HUES64 (cell line): ENCODE measurements around the gene POLE4.

ENCODE experiments used
- H3K27ac ChIP-seq: 2 replicates; pipeline ENCODE4 v1.7.0; 2013; ENCODE audit warnings: low read depth, low read length, inconsistent platforms
- H3K27me3 ChIP-seq: 2 replicates; pipeline ENCODE4 v1.6.1; 2013; ENCODE audit warnings: mild to moderate bottlenecking, low read length; ENCODE audit not compliant: insufficient read depth
- H3K36me3 ChIP-seq: 2 replicates; pipeline ENCODE4 v1.6.1; 2013; ENCODE audit warnings: mild to moderate bottlenecking, low read length; ENCODE audit not compliant: insufficient read depth
- H3K4me1 ChIP-seq: 2 replicates; pipeline ENCODE4 v1.6.1; 2013; ENCODE audit warnings: mild to moderate bottlenecking, low read length, moderate library complexity; ENCODE audit not compliant: insufficient read depth
- H3K4me3 ChIP-seq: 2 replicates; pipeline ENCODE4 v1.5.1; 2013; ENCODE audit warnings: mild to moderate bottlenecking, low read length, moderate library complexity
- H3K9ac ChIP-seq: 2 replicates; pipeline ENCODE4 v1.6.1; 2013; ENCODE audit warnings: mild to moderate bottlenecking, low read depth, low read length
- H3K9me3 ChIP-seq: 2 replicates; pipeline ENCODE4 v1.6.1; 2013; ENCODE audit warnings: low read depth, low read length; ENCODE audit not compliant: insufficient read depth
- WGBS: fragments of 150-250, 120-280 bp; methylation state at CpG from one replicate; pipeline ENCODE4 v1.1.7; 2013; ENCODE audit warnings: missing lambda C conversion rate; 5-methylcytosine and 5-hydroxymethylcytosine counted together

The POLE4 gene

GRCh38 chr2:74924463-74925265, 33.8 kb upstream of the POLE4 start:
- no peak overlapping the region for H3K4me3 ChIP-seq
- WGBS = 92% methylated on average over 11 of the region's 11 CpGs
- no peaks in the 10 kb centered on the region for H3K36me3 ChIP-seq
- no peak overlapping the region for H3K27ac ChIP-seq
- no peaks in the 10 kb centered on the region; the same call in 1 of the 2 replicates for H3K27me3 ChIP-seq
- H3K4me1 ChIP-seq = no peaks in the 10 kb centered on the region; the same call in 1 of the 2 replicates
- no peak overlapping the region for H3K9ac ChIP-seq
- no peaks in the 10 kb centered on the region for H3K9me3 ChIP-seq

GRCh38 chr2:74925361-74925786, 33.1 kb upstream of the POLE4 start:
- Histone ChIP-seq H3K9ac (no peak overlapping the region), H3K36me3 (no peaks in the 10 kb centered on the region), H3K9me3 (no peaks in the 10 kb centered on the region), H3K27ac (no peak overlapping the region), H3K4me1 (no peaks in the 10 kb centered on the region; the same call in 1 of the 2 replicates), H3K4me3 (no peak overlapping the region), H3K27me3 (no peaks in the 10 kb centered on the region)
- WGBS = 82% methylated on average over 2 of the region's 2 CpGs

GRCh38 chr2:74927621-74928020, 30.8 kb upstream of the POLE4 start:
- Histone ChIP-seq H3K9me3 (no peaks in the 10 kb centered on the region), H3K27me3 (no peaks in the 10 kb centered on the region), H3K36me3 (no peaks in the 10 kb centered on the region), H3K9ac (no peak overlapping the region), H3K27ac (no peak overlapping the region), H3K4me3 (no peak overlapping the region), H3K4me1 (no peaks in the 10 kb centered on the region; the same call in 1 of the 2 replicates)
- WGBS = 92% methylated on average over 5 of the region's 5 CpGs

- Histone ChIP-seq H3K4me1 (no peaks in the 10 kb centered on the region), H3K27me3 (no peaks in the 10 kb centered on the region), H3K36me3 (no peaks in the 10 kb centered on the region), H3K27ac (no peak overlapping the region), H3K9me3 (no peaks in the 10 kb centered on the region), H3K9ac (no peak overlapping the region), H3K4me3 (no peak overlapping the region)
- WGBS = 90% methylated on average over 8 of the region's 8 CpGs
Observed at GRCh38 chr2:74930811-74931486, 27.5 kb upstream of the POLE4 start.

DNA sequence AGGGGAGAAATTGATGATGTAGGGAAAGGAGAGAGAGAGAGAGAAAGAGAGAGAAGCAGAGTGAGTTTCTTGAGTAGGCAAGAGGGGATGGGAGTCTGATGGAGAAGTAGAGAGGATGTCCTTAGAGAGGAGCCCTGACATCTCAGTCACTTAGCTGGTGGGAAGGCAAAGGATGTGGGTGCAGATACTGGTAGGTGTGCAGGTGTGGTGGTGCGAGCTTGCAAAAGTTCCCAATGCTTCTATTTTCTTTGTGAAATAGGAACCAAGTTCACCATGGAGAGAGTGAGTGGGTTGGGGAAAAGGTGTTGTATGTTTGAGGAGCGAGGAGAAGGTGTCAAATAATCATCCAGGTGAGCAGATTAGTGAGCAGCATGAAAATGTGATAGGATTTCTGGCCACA, 26.5 kb upstream of the POLE4 start:
- 93% methylated on average over 2 of the region's 2 CpGs for WGBS
- no peak overlapping the region for H3K9ac ChIP-seq
- H3K9me3 ChIP-seq = no peaks in the 10 kb centered on the region
- H3K27me3 ChIP-seq = no peaks in the 10 kb centered on the region
- H3K27ac ChIP-seq = no peak overlapping the region
- H3K4me1 ChIP-seq = no peaks in the 10 kb centered on the region
- no peak overlapping the region for H3K4me3 ChIP-seq
- no peaks in the 10 kb centered on the region for H3K36me3 ChIP-seq

- Histone ChIP-seq H3K9me3 (no peaks in the 10 kb centered on the region), H3K9ac (no peak overlapping the region), H3K4me3 (no peak overlapping the region), H3K4me1 (no peaks in the 10 kb centered on the region), H3K36me3 (no peaks in the 10 kb centered on the region), H3K27ac (no peak overlapping the region), H3K27me3 (no peaks in the 10 kb centered on the region)
- 92% methylated on average over 4 of the region's 4 CpGs for WGBS
Observed at GRCh38 chr2:74935975-74936391, 22.5 kb upstream of the POLE4 start.

DNA sequence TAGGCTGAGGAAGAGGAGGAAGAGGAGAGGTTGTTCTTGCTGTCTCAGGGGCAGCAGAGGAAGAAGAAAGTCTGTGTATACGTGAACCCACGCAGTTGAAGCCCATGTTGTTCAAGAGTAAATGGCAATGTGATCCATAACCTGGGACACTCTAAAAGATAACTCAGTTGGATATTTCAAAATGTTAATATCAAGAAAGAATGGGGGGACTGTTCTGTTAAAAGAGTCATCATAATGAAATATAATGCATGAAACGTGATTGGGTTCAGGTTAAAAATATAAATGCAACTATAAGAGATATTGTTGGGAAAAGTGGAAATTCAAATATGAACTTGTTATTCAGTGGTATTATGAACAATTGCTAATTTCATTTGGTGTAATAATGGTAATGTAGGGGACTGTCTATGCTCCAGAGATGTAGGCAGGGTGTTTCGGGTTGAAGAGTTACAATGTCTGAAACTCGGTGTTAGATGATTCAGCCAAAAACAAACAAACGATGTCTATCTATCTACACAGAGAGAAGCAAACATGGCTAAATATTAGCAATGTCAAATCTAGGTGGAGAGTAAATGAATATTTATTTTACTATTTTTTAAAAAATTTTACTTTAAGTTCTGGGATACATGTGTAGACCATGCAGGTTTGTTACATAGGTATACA, 21.1 kb upstream of the POLE4 start:
- Histone ChIP-seq H3K27me3 (no peaks in the 10 kb centered on the region), H3K4me1 (no peaks in the 10 kb centered on the region), H3K9me3 (no peaks in the 10 kb centered on the region), H3K36me3 (no peaks in the 10 kb centered on the region), H3K4me3 (no peak overlapping the region), H3K9ac (no peak overlapping the region), H3K27ac (no peak overlapping the region)
- WGBS = 93% methylated on average over 5 of the region's 6 CpGs

DNA sequence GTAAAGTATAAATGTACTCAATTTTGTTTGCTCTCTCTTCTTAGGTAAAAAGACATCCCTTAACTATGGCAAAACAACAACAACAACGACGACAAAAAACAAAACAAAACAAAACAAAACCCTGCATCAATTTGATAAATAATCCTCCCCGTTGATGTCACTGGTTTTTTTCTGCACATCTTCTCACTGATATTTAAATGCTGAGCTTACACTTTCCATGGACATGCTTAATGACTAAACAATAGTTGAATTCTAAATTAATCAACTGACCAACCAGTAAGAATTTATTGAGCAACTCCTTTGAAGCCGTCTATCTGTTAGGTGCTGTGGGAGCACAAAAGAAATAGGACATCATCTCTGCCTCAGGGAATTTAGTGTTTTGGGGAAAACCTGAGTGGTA, 20.2 kb upstream of the POLE4 start:
- WGBS = 97% methylated on average over 4 of the region's 4 CpGs
- Histone ChIP-seq H3K4me1 (no peaks in the 10 kb centered on the region), H3K9me3 (no peaks in the 10 kb centered on the region), H3K4me3 (no peak overlapping the region), H3K27me3 (no peaks in the 10 kb centered on the region), H3K36me3 (no peaks in the 10 kb centered on the region), H3K27ac (no peak overlapping the region), H3K9ac (no peak overlapping the region)

GRCh38 chr2:74939919-74940812, 18.3 kb upstream of the POLE4 start:
- no peak overlapping the region for H3K27ac ChIP-seq
- H3K27me3 ChIP-seq = no peaks in the 10 kb centered on the region
- WGBS = 89% methylated on average over 6 of the region's 7 CpGs
- H3K9ac ChIP-seq = no peak overlapping the region
- no peaks in the 10 kb centered on the region for H3K4me1 ChIP-seq
- no peaks in the 10 kb centered on the region for H3K36me3 ChIP-seq
- H3K9me3 ChIP-seq = no peaks in the 10 kb centered on the region
- no peak overlapping the region for H3K4me3 ChIP-seq

- no peak overlapping the region for H3K4me3 ChIP-seq
- H3K27ac ChIP-seq = no peak overlapping the region
- H3K4me1 ChIP-seq = no peaks in the 10 kb centered on the region
- whole genome bisulfite sequencing = 98% methylated on average over 3 of the region's 3 CpGs
- no peaks in the 10 kb centered on the region for H3K36me3 ChIP-seq
- no peak overlapping the region for H3K9ac ChIP-seq
- no peaks in the 10 kb centered on the region for H3K27me3 ChIP-seq
- H3K9me3 ChIP-seq = no peaks in the 10 kb centered on the region
Observed at GRCh38 chr2:74941284-74941683, 17.2 kb upstream of the POLE4 start.
